Cerebellar cortex (tissue), 1 donor: Measurements from ENCODE around the gene PHLDB1.
A peak's percentile ranks its signal among the peaks of the same experiment; 100 is the strongest.

ENCODE experiments used
- DNase-seq: peaks from one replicate; pipeline ENCODE4 v3.0.0-alpha.2; 2015; ENCODE audit warnings: low spot score

The PHLDB1 gene

GRCh38 chr11:118621784-118622375, 14.5 kb downstream of the PHLDB1 start:
- no peak for DNase-seq

GRCh38 chr11:118622376-118623268, 15.2 kb downstream of the PHLDB1 start:
- DNase-seq = peak; percentile 86

GRCh38 chr11:118623269-118623655, 15.8 kb downstream of the PHLDB1 start:
- no peak for DNase-seq

- peak; percentile 59 for DNase-seq
These were observed 17.7 kb downstream of the PHLDB1 start for GRCh38 chr11:118625036-118625690.

- DNase-seq = no peak
These were observed 18.6 kb downstream of the PHLDB1 start for GRCh38 chr11:118625976-118626375.

- no peak for DNase-seq
These were observed 20.2 kb downstream of the PHLDB1 start for GRCh38 chr11:118627566-118627965.

- no peak for DNase-seq
These were observed 20.6 kb downstream of the PHLDB1 start for GRCh38 chr11:118628031-118628430.

GRCh38 chr11:118628432-118628831, 21.0 kb downstream of the PHLDB1 start:
- peak; percentile 93 for DNase-seq

- no peak for DNase-seq
These were observed 21.6 kb downstream of the PHLDB1 start for GRCh38 chr11:118628861-118629549.

GRCh38 chr11:118629761-118630661, 22.6 kb downstream of the PHLDB1 start:
- no peak for DNase-seq

GRCh38 chr11:118631142-118631909, 23.9 kb downstream of the PHLDB1 start:
- DNase-seq = no peak

- DNase-seq = no peak
These were observed 25.3 kb downstream of the PHLDB1 start for GRCh38 chr11:118632577-118633318.

- no peak for DNase-seq
These were observed 25.9 kb downstream of the PHLDB1 start for GRCh38 chr11:118633319-118633690.

GRCh38 chr11:118633979-118634378, 26.6 kb downstream of the PHLDB1 start:
- no peak for DNase-seq

- DNase-seq = peak; percentile 79
These were observed 27.2 kb downstream of the PHLDB1 start for GRCh38 chr11:118634431-118635236.

- peak; percentile 48 for DNase-seq
These were observed 27.8 kb downstream of the PHLDB1 start for GRCh38 chr11:118635237-118635591.

GRCh38 chr11:118635642-118636041, 28.2 kb downstream of the PHLDB1 start:
- DNase-seq = no peak

- no peak for DNase-seq
These were observed 29.3 kb downstream of the PHLDB1 start for GRCh38 chr11:118636569-118637290.
